ENCODE measurements around the gene HSBP1L1. TPM values are rescaled to one million over a fixed set of nuclear protein-coding genes. Genes with fewer than 3 reads are reported as not detected.
A peak's percentile ranks its signal among the peaks of the same experiment; 100 is the strongest.

Gene HSBP1L1
- total RNA-seq, 2 experiments from 2014 or later, result 42.6 to 42.7 TPM

GRCh38 chr18:79916546-79917168, 47.8 kb upstream of the HSBP1L1 start:
- intact Hi-C loops (cut with DNase I, micrococcal nuclease), result loop anchor here in 1 of 2 experiments (10.0 kb wide), 1 partner anchor 48 kb away; the partner anchor contains the start of gene HSBP1L1
- peaks cover 17% of the 10 kb centered on the region for H3K36me3 ChIP-seq (ENCODE audit: insufficient read depth, low read length)
- TF ChIP-seq, protein P1, sequence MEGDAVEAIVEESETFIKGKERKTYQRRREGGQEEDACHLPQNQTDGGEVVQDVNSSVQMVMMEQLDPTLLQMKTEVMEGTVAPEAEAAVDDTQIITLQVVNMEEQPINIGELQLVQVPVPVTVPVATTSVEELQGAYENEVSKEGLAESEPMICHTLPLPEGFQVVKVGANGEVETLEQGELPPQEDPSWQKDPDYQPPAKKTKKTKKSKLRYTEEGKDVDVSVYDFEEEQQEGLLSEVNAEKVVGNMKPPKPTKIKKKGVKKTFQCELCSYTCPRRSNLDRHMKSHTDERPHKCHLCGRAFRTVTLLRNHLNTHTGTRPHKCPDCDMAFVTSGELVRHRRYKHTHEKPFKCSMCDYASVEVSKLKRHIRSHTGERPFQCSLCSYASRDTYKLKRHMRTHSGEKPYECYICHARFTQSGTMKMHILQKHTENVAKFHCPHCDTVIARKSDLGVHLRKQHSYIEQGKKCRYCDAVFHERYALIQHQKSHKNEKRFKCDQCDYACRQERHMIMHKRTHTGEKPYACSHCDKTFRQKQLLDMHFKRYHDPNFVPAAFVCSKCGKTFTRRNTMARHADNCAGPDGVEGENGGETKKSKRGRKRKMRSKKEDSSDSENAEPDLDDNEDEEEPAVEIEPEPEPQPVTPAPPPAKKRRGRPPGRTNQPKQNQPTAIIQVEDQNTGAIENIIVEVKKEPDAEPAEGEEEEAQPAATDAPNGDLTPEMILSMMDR (IDR thresholded peaks at IDR 0.05), result no peak
- H3K27ac ChIP-seq (ENCODE audit: low read depth in 1 of 2, low read length in 2 of 2), result no peak overlapping the region
- peaks cover 23% of the 10 kb centered on the region for H3K4me1 ChIP-seq (ENCODE audit: insufficient read depth, low read length)
- H3K4me1 Mint-ChIP-seq (ENCODE audit: low read depth), result peaks cover 25% of the 10 kb centered on the region
- no peak overlapping the region for H3K4me3 Mint-ChIP-seq
- no peak for ATAC-seq (ENCODE audit: poor library complexity)
- CTCF ChIA-PET, result no interaction called here
- H3K36me3 Mint-ChIP-seq (ENCODE audit: low read depth), result peaks cover 49% of the 10 kb centered on the region
- POLR2A ChIA-PET, result no interaction called here
- H3K27ac Mint-ChIP-seq, result peak overlapping the region; percentile 53
- H3K27me3 ChIP-seq (ENCODE audit: control insufficient read depth in 1 of 2, insufficient read depth in 2 of 2, low read length in 2 of 2), result no peaks in the 10 kb centered on the region
- DNase-seq, result no peak
- H3K9me3 Mint-ChIP-seq, result no peaks in the 10 kb centered on the region
- H3K4me3 ChIP-seq (ENCODE audit: low read length), result no peak overlapping the region
- H3K9me3 ChIP-seq (ENCODE audit: control insufficient read depth in 1 of 2, insufficient read depth in 1 of 2, low read length in 2 of 2), result peaks cover 0 to 23% of the 10 kb centered on the region in 2 experiments
- H3K27me3 Mint-ChIP-seq, result peaks cover 4% of the 10 kb centered on the region

- Mint-ChIP-seq H3K9me3 (no peaks in the 10 kb centered on the region), H3K27ac (no peak overlapping the region), H3K4me3 (no peak overlapping the region), H3K27me3 (peaks cover 4% of the 10 kb centered on the region), H3K36me3 (ENCODE audit: low read depth) (peaks cover 53% of the 10 kb centered on the region), H3K4me1 (ENCODE audit: low read depth) (peaks cover 22% of the 10 kb centered on the region)
- Histone ChIP-seq H3K27ac (ENCODE audit: low read depth in 1 of 2, low read length in 2 of 2) (no peak overlapping the region), H3K4me1 (ENCODE audit: insufficient read depth, low read length) (peaks cover 23% of the 10 kb centered on the region), H3K27me3 (ENCODE audit: control insufficient read depth in 1 of 2, insufficient read depth in 2 of 2, low read length in 2 of 2) (no peaks in the 10 kb centered on the region), H3K9me3 (ENCODE audit: control insufficient read depth in 1 of 2, insufficient read depth in 1 of 2, low read length in 2 of 2) (peaks cover 0 to 23% of the 10 kb centered on the region in 2 experiments), H3K4me3 (ENCODE audit: low read length) (no peak overlapping the region), H3K36me3 (ENCODE audit: insufficient read depth, low read length) (peaks cover 17% of the 10 kb centered on the region)
- intact Hi-C loops (cut with DNase I, micrococcal nuclease), result loop anchor here in 1 of 2 experiments (10.0 kb wide), 1 partner anchor 47 kb away; the partner anchor contains the start of gene HSBP1L1
- TF ChIP-seq, protein P1 (IDR thresholded peaks at IDR 0.05), result no peak
- ChIA-PET CTCF (no interaction called here), POLR2A (no interaction called here)
- ATAC-seq (ENCODE audit: poor library complexity) (no peak), DNase-seq (no peak)
These were observed 47.1 kb upstream of the HSBP1L1 start for GRCh38 chr18:79917169-79917852.

- Mint-ChIP-seq H3K9me3 (no peaks in the 10 kb centered on the region), H3K4me1 (ENCODE audit: low read depth) (peaks cover 15% of the 10 kb centered on the region), H3K27me3 (peaks cover 4% of the 10 kb centered on the region), H3K36me3 (ENCODE audit: low read depth) (peaks cover 52% of the 10 kb centered on the region), H3K4me3 (no peak overlapping the region), H3K27ac (no peak overlapping the region)
- ChIA-PET POLR2A (no interaction called here), CTCF (no interaction called here)
- intact Hi-C loops (cut with DNase I, micrococcal nuclease), result loop anchor here in 1 of 2 experiments (10.0 kb wide), 1 partner anchor 47 kb away; the partner anchor contains the start of gene HSBP1L1
- Histone ChIP-seq H3K4me1 (ENCODE audit: insufficient read depth, low read length) (peaks cover 16% of the 10 kb centered on the region), H3K36me3 (ENCODE audit: insufficient read depth, low read length) (peaks cover 17% of the 10 kb centered on the region), H3K4me3 (ENCODE audit: low read length) (no peak overlapping the region), H3K27ac (ENCODE audit: low read depth in 1 of 2, low read length in 2 of 2) (no peak overlapping the region), H3K9me3 (ENCODE audit: control insufficient read depth in 1 of 2, insufficient read depth in 1 of 2, low read length in 2 of 2) (peaks cover 0 to 23% of the 10 kb centered on the region in 2 experiments), H3K27me3 (ENCODE audit: control insufficient read depth in 1 of 2, insufficient read depth in 2 of 2, low read length in 2 of 2) (no peaks in the 10 kb centered on the region)
- TF ChIP-seq, protein P1 (IDR thresholded peaks at IDR 0.05), result no peak
- ATAC-seq (ENCODE audit: poor library complexity), result no peak
- no peak for DNase-seq
These were observed 46.4 kb upstream of the HSBP1L1 start for GRCh38 chr18:79917853-79918614.
